Spleen (tissue), 11 donors: Measurements from ENCODE around the gene PRTN3. TPM values are rescaled to one million over a fixed set of nuclear protein-coding genes. Genes with fewer than 3 reads are reported as not detected.

Experiments used
- DNase-seq: peaks from one replicate; pipeline ENCODE4 v3.0.0-alpha.2; 2020
- H3K27ac ChIP-seq, 8 donors: fragments of 200-600 bp; sonication (generic) in 7 of 8; 1 replicate in 4 of 8; 2 replicates in 4 of 8; pipeline versions ENCODE4 v1.5.0 to v1.8.0; 2016 to 2021; ENCODE audit warnings: inconsistent platforms in 4 of 8, mild to moderate bottlenecking in 4 of 8, moderate library complexity in 1 of 8
- H3K27me3 ChIP-seq, 7 donors: fragments of 200-600 bp; sonication (generic) in 6 of 7; replicated peaks in 1 of 7; 1 replicate in 4 of 7; 2 replicates in 3 of 7; pipeline versions ENCODE4 v1.5.0 to v1.8.0; 2016 to 2021; ENCODE audit warnings: inconsistent platforms in 3 of 7, mild to moderate bottlenecking in 1 of 7
- H3K36me3 ChIP-seq, 6 donors: fragments of 200-600 bp; sonication (generic) in 5 of 6; 1 replicate in 4 of 6; 2 replicates in 2 of 6; pipeline versions ENCODE4 v1.5.0 to v1.8.0; 2016 to 2021; ENCODE audit warnings: inconsistent platforms in 2 of 6
- H3K4me1 ChIP-seq, 6 donors: fragments of 200-600 bp; sonication (generic) in 5 of 6; 1 replicate in 3 of 6; 2 replicates in 3 of 6; pipeline versions ENCODE4 v1.5.0 to v1.8.0; 2016 to 2021; ENCODE audit warnings: inconsistent platforms in 3 of 6
- H3K4me3 ChIP-seq, 8 donors: fragments of 200-600 bp; sonication (generic) in 7 of 8; 1 replicate in 4 of 8; 2 replicates in 4 of 8; pipeline versions ENCODE4 v1.5.0 to v1.8.0; 2016 to 2021; ENCODE audit warnings: inconsistent platforms in 4 of 8, mild to moderate bottlenecking in 4 of 8, moderate library complexity in 2 of 8
- H3K9me3 ChIP-seq, 8 donors: fragments of 200-600 bp; sonication (generic) in 7 of 8; 1 replicate in 4 of 8; 2 replicates in 4 of 8; pipeline versions ENCODE4 v1.5.0 to v1.8.0; 2016 to 2021; ENCODE audit warnings: inconsistent platforms in 4 of 8
- CTCF ChIP-seq, 11 experiments: fragments of 200-600 bp in 7 of 11; fragments of 450-650 bp in 4 of 11; sonication (generic) in 4 of 11; IDR thresholded peaks in 8 of 11; conservative IDR thresholded peaks in 3 of 11; 1 replicate in 7 of 11; 2 replicates in 4 of 11; pipeline versions ENCODE4 v1.4.0 to v1.8.0; 2016 to 2021; ENCODE audit warnings: antibody characterized with exemption in 11 of 11, inconsistent platforms in 4 of 11, mild to moderate bottlenecking in 1 of 11
- POLR2A ChIP-seq, 3 donors: fragments of 450-650 bp; IDR thresholded peaks; one replicate each; pipeline ENCODE4 v1.5.1; 2017; ENCODE audit warnings: antibody characterized with exemption in 3 of 3, mild to moderate bottlenecking in 1 of 3
- POLR2AphosphoS5 ChIP-seq, 3 donors: sonication (generic); formaldehyde crosslinking; IDR thresholded peaks; one replicate each; pipeline ENCODE4 v1.5.1; 2017; ENCODE audit warnings: antibody characterized with exemption in 3 of 3
- WGBS, 5 donors: extraction: QIAGEN DNeasy Blood & Tissue Kit in 3 of 5; methylation state at CpG; one replicate each; pipeline versions ENCODE4 v1.1.5 to v1.1.7; 2013 to 2018; 5-methylcytosine and 5-hydroxymethylcytosine counted together
- intact Hi-C: fragments of 100-400 bp; cut with DNase I; formaldehyde crosslinking; loops from one replicate; pipeline ENCODE4 v1.15.0; 2023; ENCODE audit warnings: low total_unique reads
- polyA plus RNA-seq, 3 donors: library from polyadenylated mRNA; stranded (reverse); fragments of 200-250 nt; gene quantifications; one replicate each; pipeline ENCODE4 v1.2.1, GENCODE V29; 2013
- total RNA-seq, 7 donors: library from RNA; depleted of rRNA in 3 of 7; stranded (reverse); fragments of >200 nt in 3 of 7; fragmentation: NEBNext Ultra II Directional in 4 of 7; extraction: Animal tissue kit (Norgen Biotek cat#: 25700) in 4 of 7; gene quantifications; one replicate each; pipeline versions ENCODE4 v1.1.0 to v1.2.1, GENCODE V29; 2016 to 2021
- donor health status: healthy with polysubstance abuse.
- donor health status: DM: no; HTN: no; CAD: no; lungs with moderate emphysema.
- donor health status: DM: no; HTN: no; CAD: no.
- donor health status: Bipolar disorder and iron deficiency.
- donor health status: healthy.
- donor health status: DM: no; HTN: no; CAD: no.
- donor health status: DM: yes; HTN: yes; CAD: no.

Gene PRTN3
- total and polyA plus RNA-seq, 10 donors = 0.89 to 168 (median 7.9) TPM

GRCh38 chr19:855142-855541 is 14.3 kb downstream of the PRTN3 start:
- TF ChIP-seq POLR2A (IDR thresholded peaks at IDR 0.05) (no peak), POLR2AphosphoS5 (IDR thresholded peaks at IDR 0.05) (no peak), CTCF (IDR thresholded peaks at IDR 0.05 in 8 of 11, conservative IDR thresholded peaks at IDR 0.05 in 3 of 11) (no peak)
- Histone ChIP-seq H3K4me3 (no peak overlapping the region), H3K36me3 (no peaks in the 10 kb centered on the region), H3K27me3 (peaks cover 0 to 78% (median 32%) of the 10 kb centered on the region in 7 donors), H3K9me3 (no peaks in the 10 kb centered on the region), H3K4me1 (peaks cover 0 to 59% (median 29%) of the 10 kb centered on the region in 6 donors), H3K27ac (no peak overlapping the region)
- DNase-seq = no peak
- 76 to 90% (median 82%) methylated on average over 9 to 12 of the region's 12 CpGs for WGBS, 5 donors
- intact Hi-C loops = loop anchor here (10.0 kb wide), 1 partner anchor 80 kb away; no protein-coding TSS in a partner anchor

- Histone ChIP-seq H3K27me3 (peaks cover 0 to 78% (median 37%) of the 10 kb centered on the region in 7 donors), H3K9me3 (no peaks in the 10 kb centered on the region), H3K27ac (no peak overlapping the region), H3K4me3 (no peak overlapping the region), H3K36me3 (no peaks in the 10 kb centered on the region), H3K4me1 (peaks cover 0 to 59% (median 30%) of the 10 kb centered on the region in 6 donors)
- WGBS, 5 donors = 62 to 83% (median 76%) methylated on average over 9 to 40 of the region's 40 CpGs
- DNase-seq = no peak
- TF ChIP-seq CTCF (IDR thresholded peaks at IDR 0.05 in 8 of 11, conservative IDR thresholded peaks at IDR 0.05 in 3 of 11) (no peak), POLR2AphosphoS5 (IDR thresholded peaks at IDR 0.05) (no peak), POLR2A (IDR thresholded peaks at IDR 0.05) (no peak)
- intact Hi-C loops = loop anchor here (10.0 kb wide), 1 partner anchor 81 kb away; no protein-coding TSS in a partner anchor
These were observed 14.8 kb downstream of the PRTN3 start for GRCh38 chr19:855566-856120.

GRCh38 chr19:858284-858683 is 17.5 kb downstream of the PRTN3 start:
- Histone ChIP-seq H3K27me3 (peaks cover 0 to 78% (median 21%) of the 10 kb centered on the region in 7 donors), H3K4me1 (peaks cover 7 to 57% (median 38%) of the 10 kb centered on the region in 6 donors), H3K36me3 (no peaks in the 10 kb centered on the region), H3K9me3 (no peaks in the 10 kb centered on the region), H3K4me3 (no peak overlapping the region), H3K27ac (peak overlapping the region in 1 of 8 donors; percentile 73)
- no peak for DNase-seq
- WGBS, 5 donors = 76 to 81% (median 79%) methylated on average over 9 of the region's 9 CpGs
- intact Hi-C loops = loop anchor here (10.0 kb wide), 1 partner anchor 83 kb away; no protein-coding TSS in a partner anchor
- TF ChIP-seq POLR2AphosphoS5 (IDR thresholded peaks at IDR 0.05) (no peak), CTCF (IDR thresholded peaks at IDR 0.05 in 8 of 11, conservative IDR thresholded peaks at IDR 0.05 in 3 of 11) (no peak), POLR2A (IDR thresholded peaks at IDR 0.05) (no peak)
